Measurements from ENCODE around the gene GPC6. TPM values are rescaled to one million over a fixed set of nuclear protein-coding genes. Genes with fewer than 3 reads are reported as not detected.
A peak's percentile ranks its signal among the peaks of the same experiment; 100 is the strongest.

Gene GPC6
- total RNA-seq, 6 donors from 2014 or later, result 1.3 to 7.3 (median 3.4) TPM

- H3K4me1 ChIP-seq, result no peaks in the 10 kb centered on the region
- no peak overlapping the region for H3K27ac ChIP-seq
- no peaks in the 10 kb centered on the region for H3K27me3 ChIP-seq
- H3K9me3 ChIP-seq, result no peaks in the 10 kb centered on the region
- WGBS, 2 donors, result 18 to 28% methylated on average over 5 of the region's 5 CpGs
- TF ChIP-seq POLR2AphosphoS5 (IDR thresholded peaks at IDR 0.05) (no peak), EP300 (IDR thresholded peaks at IDR 0.05) (no peak), POLR2A (IDR thresholded peaks at IDR 0.05) (no peak), CTCF (IDR thresholded peaks at IDR 0.05) (no peak)
- ATAC-seq (ENCODE audit: low FRiP score in 2 of 2), result no peak
- DNase-seq, result no peak
- H3K4me3 ChIP-seq, result no peak overlapping the region
- H3K36me3 ChIP-seq, result no peaks in the 10 kb centered on the region
Measured at GRCh38 chr13:94178625-94179244, 952.1 kb downstream of the GPC6 start.

DNA sequence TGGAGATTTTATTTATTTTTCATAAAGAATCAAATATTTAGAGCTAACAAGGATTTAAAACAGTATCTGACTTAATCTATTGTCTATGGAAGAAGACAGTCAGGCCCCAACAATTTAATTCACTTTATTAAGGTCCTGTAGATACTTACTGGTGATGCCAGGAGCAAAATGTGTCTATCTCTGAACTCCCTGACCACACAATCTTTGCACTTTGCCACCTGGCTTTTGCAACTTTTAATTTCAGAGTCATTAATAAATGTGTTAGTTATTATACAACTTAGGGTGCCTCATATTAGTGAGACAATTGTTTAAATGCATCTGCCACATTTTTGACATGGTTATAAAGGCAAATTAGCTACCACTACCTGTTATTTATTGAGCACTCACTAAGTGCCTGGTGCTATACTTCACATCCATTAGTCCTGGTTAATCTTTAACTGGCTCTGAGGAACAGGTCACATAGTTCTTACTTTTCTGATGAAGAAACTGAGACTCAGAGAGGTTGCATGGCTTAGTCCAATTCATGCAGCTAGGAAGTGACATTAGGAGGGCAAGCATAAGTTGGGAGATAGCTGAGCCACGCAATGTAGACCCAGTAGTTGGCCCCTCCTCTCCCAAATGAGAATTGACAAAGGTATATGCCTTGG lies 955.0 kb downstream of the GPC6 start:
- no peaks in the 10 kb centered on the region for H3K36me3 ChIP-seq
- TF ChIP-seq POLR2A (IDR thresholded peaks at IDR 0.05), result no peak
- no peak for TF ChIP-seq POLR2AphosphoS5 (IDR thresholded peaks at IDR 0.05)
- no peak for TF ChIP-seq EP300 (IDR thresholded peaks at IDR 0.05)
- TF ChIP-seq CTCF (IDR thresholded peaks at IDR 0.05), result no peak
- WGBS, 2 donors, result 77 to 94% methylated on average over 1 of the region's 1 CpG
- no peaks in the 10 kb centered on the region for H3K27me3 ChIP-seq
- H3K4me3 ChIP-seq, result no peak overlapping the region
- no peak for DNase-seq
- H3K9me3 ChIP-seq, result no peaks in the 10 kb centered on the region
- H3K27ac ChIP-seq, result peak overlapping the region in 2 of 4 donors; percentile 35 to 51
- no peaks in the 10 kb centered on the region for H3K4me1 ChIP-seq
- ATAC-seq (ENCODE audit: low FRiP score in 2 of 2), result no peak

DNA sequence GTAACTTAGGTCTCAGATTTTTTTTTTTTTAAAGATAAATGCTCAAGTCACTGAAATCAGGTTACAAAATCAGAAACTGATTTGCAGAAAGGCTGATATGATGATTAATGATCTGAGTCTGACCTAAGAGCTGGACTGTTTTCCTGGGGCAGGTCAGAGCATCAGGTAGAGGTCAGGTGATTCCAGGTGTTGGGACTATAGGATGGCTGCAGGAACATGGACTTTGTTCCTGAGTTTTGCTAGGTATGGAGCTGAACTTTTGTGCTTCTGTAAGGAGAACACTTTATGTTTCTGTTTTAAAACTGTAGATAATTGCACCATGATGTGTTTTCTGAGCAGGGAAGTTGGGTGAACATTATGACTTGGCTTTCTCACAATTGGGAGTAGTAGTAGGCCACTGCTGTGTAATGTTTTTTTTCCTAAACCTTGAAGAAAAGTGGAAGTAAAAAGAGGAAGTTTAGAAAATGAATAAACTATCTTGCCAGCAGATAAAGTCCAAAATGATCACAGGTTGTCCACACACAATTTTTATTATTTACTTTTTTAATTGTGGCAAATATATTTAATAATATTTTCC lies 955.7 kb downstream of the GPC6 start:
- H3K36me3 ChIP-seq, result no peaks in the 10 kb centered on the region
- ATAC-seq (ENCODE audit: low FRiP score in 2 of 2) (peak; percentile 21 to 40), DNase-seq (no peak)
- no peaks in the 10 kb centered on the region for H3K27me3 ChIP-seq
- H3K4me1 ChIP-seq, result no peaks in the 10 kb centered on the region
- H3K4me3 ChIP-seq, result no peak overlapping the region
- peak overlapping the region in 2 of 4 donors; percentile 35 to 51 for H3K27ac ChIP-seq
- no peaks in the 10 kb centered on the region for H3K9me3 ChIP-seq
- TF ChIP-seq POLR2AphosphoS5 (IDR thresholded peaks at IDR 0.05) (no peak), EP300 (IDR thresholded peaks at IDR 0.05) (no peak), CTCF (IDR thresholded peaks at IDR 0.05) (no peak), POLR2A (IDR thresholded peaks at IDR 0.05) (no peak)

DNA sequence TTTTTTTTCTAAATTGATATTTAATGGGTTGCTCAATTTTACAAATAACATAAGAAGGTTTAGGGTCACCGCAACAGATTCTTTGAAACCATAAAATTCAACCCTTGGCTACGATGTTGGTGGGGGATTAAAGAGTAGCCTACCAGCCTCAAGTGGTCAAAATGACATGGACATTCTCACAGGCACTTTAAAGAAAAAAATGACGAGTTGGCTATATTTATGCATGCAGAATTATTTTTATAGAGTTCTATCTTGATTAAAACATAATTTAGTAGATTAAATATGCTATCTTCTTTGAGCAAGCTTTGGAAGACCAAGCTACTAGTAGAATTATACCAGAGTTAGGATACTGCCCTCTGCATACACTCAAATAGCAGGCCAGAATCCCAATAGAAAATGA lies 959.9 kb downstream of the GPC6 start:
- Histone ChIP-seq H3K4me3 (no peak overlapping the region), H3K27ac (no peak overlapping the region), H3K27me3 (no peaks in the 10 kb centered on the region), H3K9me3 (no peaks in the 10 kb centered on the region), H3K4me1 (no peaks in the 10 kb centered on the region), H3K36me3 (no peaks in the 10 kb centered on the region)
- DNase-seq, result no peak
- WGBS, 2 donors, result 83 to 90% methylated on average over 3 of the region's 3 CpGs
- ATAC-seq (ENCODE audit: low FRiP score in 2 of 2), result no peak
- TF ChIP-seq EP300 (IDR thresholded peaks at IDR 0.05) (no peak), CTCF (IDR thresholded peaks at IDR 0.05) (no peak)
